Fibroblast of skin of right quadriceps (primary cell): ENCODE measurements around the gene ZNF473.

Source experiments
- DNase-seq: peaks from one replicate; pipeline ENCODE4 v3.0.0-alpha.2; 2013

Gene ZNF473

DNA sequence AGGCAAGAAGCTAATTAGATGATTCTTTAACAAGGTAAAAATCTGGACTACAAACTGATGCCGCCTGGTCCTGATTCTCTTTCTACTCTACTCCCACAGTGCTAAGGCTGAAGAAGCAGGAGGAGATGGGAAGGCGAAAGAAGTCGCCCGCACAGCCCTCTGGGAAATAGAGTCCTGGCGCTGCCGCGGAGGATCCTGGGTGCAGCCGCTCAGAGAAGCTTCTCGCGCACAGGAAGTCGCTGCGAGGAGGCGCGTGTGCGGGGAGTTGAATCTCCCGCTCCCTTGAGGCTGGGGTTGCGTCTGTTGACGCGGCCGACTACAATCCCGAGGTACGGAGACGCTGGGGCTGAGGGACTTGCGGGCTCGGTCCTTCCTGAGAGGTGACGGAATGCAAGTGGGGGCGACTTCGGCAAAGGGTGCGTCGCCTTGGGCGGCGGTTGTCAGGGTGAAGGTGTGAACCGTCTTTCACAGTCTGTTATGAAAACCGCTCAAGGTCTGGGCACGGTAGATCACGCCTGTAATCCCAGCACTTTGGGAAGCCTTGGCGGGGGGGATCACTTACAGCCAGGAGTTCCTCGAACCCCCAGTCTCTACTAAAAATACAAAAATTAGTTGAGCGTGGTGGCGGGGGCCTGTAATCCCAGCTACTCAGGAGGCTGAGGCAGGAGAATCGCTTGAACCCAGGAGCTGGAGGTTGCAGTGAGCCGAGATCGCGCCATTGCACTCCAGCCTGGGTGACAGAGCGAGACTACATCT lies at the start of gene ZNF473:
ZNF473 (plus strand) TSS at position 212 of the 756 bp plus-strand sequence. CDS start 5,078 bp downstream, outside the sequence.
- peak; percentile 96 for DNase-seq

DNA sequence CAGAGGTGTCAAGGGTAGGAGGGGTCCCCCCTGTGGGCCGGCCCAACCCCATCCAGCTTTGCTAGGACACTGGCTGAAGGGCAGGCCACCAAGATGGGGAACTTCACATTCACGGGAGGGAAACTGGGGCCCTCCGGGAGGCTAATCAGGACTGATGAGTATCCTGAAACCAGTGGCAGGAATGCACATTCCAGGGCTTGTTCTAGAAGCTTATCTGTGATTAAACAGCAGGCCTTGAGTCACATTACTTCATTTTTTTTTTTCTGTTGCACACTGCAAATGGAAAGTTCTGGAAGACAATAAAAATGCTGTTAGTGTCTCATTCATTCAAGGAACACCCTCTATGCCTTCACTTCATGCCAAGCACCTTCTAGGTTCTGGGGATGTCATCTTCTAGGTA lies 49.3 kb upstream of the ZNF473 start:
- DNase-seq: no peak

- DNase-seq: no peak
These were observed 48.7 kb upstream of the ZNF473 start for GRCh38 chr19:49977076-49977475.

DNA sequence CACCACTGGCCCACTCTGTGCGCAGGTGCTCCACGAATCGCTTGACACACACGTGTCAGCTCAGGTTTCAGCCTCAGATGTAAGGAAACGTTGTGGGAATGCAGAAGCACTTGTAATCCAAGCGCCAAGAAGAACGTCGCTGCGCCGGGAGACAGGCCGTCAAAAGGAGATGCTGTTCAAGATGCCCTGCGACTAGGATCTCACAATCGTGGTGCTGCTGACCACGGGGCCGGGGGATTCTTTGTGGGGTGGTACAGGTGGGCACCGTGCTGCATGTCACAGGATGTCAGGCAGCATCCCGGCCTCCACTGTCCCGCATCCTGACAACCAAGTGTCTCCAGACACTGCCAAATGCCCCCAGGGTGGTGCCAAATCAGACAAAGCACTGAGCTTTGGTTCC lies 47.9 kb upstream of the ZNF473 start:
- DNase-seq: no peak

- no peak for DNase-seq
These were observed 47.5 kb upstream of the ZNF473 start for GRCh38 chr19:49978324-49978723.

DNA sequence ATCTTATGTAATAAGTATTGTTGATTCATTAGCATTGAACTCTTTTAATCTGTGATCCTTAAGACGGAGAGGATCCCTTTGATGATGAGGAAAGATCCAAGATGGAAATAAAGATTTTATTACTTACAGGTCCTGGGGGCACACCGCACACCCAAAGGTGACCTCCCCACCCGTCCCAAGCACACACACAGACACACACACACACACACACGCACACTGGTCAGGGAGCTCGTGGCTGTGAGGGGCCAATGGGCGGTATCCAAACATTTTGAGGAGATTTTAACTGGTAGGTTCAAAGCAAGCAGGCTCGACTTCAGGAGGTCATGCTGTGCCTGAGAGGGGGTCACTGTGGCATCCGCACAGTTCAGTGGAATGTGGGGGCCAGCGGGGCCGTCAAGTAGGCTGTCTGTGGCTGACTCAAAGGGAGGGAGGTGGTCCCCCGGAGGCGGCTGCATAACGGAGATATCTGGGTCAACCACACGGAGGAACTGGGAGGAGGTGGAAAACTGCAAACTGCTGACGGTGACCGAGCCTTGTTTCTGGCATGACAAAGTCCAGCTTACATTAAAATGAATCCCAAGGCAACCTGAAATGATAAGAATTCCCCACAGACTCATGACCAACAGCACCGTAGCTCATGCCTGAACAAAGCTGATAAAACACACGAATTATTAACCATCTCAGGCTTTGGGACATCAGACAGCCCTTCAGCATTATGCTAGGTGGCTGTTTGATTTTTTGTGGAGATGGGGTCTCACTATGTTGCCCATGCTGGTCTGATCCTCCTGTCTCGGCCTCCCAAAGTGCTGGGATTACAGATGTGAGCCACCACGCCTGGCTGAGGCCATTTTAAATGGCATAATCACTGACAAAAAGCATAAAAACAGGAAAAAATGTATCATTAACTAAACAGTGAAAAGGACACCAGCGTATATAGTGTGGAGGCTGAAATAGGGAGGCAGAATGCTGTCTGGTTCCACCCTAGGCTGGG lies 43.9 kb upstream of the ZNF473 start:
- DNase-seq: no peak

DNA sequence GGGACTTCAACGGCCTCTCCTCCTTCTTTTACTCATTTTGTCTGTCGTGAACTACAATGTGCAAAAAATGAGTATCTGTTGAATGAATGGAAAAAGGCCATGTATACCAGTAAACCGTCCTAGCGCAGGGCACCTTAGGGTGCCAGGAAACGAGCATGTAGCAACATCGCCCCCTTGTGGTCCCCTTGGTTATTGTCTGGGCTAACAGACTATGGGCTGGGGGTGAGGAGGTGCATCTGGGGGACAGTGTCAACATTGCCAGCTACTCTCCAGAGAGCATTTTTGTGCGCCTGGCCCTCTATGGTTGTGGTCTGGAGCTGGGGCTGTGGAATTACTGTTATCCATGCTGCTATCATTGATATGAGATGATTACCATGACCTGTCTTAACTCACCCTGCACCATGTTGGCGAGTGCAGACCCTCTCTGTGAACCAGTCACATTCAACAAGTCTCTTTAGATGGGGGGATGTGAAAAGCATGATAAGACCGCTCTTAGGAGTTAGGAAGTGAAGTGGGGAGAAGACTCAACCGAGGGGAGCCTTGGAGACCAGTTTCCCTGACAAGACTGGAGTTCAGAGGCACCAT lies 42.1 kb upstream of the ZNF473 start:
- peak; percentile 26 for DNase-seq

DNA sequence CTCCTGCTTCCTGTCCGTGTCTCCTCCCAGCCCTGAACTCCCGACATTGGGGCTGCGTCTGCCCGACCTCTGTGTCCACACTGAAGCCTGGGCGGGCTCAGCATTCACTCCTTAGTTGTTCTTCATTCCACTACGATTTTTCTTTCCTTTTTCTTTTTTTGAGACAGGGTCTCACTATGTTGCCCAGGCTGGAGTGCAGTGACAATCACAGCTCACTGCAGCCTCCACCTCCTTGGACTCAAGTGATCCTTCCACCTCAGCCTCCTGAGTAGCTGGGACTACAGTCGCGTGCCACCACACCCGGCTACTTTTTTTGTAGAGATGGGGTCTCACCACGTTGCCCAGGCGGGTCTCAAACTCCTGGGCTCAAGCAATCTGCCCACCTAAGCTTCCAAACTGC lies 41.3 kb upstream of the ZNF473 start:
- DNase-seq: no peak

- DNase-seq: no peak
These were observed 39.9 kb upstream of the ZNF473 start for GRCh38 chr19:49985871-49986270.

- no peak for DNase-seq
These were observed 39.5 kb upstream of the ZNF473 start for GRCh38 chr19:49986354-49986753.

- peak; percentile 89 for DNase-seq
These were observed 38.6 kb upstream of the ZNF473 start for GRCh38 chr19:49987159-49987698.

- DNase-seq: no peak
These were observed 37.8 kb upstream of the ZNF473 start for GRCh38 chr19:49988007-49988406.

- DNase-seq: peak; percentile 60
These were observed 37.4 kb upstream of the ZNF473 start for GRCh38 chr19:49988433-49988832.

GRCh38 chr19:49997709-49998108 lies 28.1 kb upstream of the ZNF473 start:
- DNase-seq: no peak

GRCh38 chr19:49999371-50000010 lies 26.3 kb upstream of the ZNF473 start:
- no peak for DNase-seq

DNA sequence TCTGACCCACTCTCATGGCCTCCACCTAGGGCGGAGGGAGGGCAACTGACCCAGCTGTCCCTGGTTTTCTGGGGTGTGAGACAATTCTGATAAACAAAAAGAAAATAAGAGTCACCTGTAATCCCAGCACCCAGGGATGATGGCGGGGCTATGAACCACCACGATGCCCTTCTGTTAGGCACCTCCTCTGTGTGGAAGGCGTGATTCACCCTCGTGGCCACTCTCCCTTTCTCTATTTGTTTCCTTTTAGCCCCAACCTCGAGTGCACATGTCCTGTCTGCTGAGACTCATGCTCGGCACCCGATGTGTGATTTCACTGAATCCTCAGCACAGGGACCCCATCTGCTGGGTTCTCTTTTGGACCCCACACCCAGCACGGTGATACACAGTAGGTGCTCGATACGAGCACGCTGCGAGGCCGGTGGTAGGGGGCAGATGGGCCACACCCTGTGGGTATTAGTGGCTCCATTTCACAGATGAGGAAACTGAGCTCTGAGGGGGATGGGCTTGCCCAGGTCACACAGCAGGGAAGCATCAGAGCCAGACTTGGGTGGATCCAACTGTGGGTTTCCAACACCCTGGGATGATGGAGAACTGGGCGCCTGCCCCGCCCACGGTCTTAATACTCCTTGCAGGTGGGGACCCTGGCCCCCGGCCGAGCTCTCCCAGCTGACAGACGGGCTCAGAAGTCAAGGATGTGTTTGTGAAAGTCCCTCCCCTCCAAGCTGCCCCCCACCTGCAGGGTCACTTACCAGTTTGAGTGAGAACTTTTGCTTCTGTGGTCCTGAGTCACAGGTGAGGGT lies 25.6 kb upstream of the ZNF473 start:
- no peak for DNase-seq

GRCh38 chr19:50000841-50001557 lies 24.8 kb upstream of the ZNF473 start:
- DNase-seq: no peak

- DNase-seq: no peak
These were observed 24.0 kb upstream of the ZNF473 start for GRCh38 chr19:50001775-50002174.

DNA sequence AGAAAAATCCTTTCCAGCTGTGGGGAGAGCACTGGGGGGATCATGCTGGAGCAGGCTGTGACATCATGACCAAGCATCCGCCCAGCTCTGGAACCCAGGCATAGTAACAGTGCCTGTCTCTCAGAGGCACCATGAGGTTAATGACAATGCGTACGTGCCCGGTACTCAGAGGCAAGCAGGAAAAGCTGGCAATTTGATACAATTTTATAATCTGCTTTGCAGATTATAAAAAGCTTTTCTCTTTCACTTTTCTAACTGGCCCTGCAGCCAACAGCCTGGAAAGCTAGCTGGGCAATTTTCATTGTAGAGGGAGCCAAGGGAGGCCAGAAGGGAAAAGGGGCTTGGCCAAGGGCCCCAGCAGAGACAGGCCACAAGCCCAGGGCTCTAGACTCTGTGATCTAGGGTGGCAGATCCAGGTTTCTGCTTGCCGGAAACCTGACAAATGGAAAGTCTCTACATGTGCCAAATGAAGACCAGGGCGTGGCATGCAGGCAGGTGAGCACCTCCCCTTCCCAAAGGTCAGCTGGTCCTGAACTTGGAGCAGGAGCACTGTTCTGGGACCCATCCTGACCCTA lies 23.3 kb upstream of the ZNF473 start:
- DNase-seq: no peak

GRCh38 chr19:50003254-50003788 lies 22.5 kb upstream of the ZNF473 start:
- no peak for DNase-seq
